ENCODE results near the gene PARP4.

Gene PARP4

DNA sequence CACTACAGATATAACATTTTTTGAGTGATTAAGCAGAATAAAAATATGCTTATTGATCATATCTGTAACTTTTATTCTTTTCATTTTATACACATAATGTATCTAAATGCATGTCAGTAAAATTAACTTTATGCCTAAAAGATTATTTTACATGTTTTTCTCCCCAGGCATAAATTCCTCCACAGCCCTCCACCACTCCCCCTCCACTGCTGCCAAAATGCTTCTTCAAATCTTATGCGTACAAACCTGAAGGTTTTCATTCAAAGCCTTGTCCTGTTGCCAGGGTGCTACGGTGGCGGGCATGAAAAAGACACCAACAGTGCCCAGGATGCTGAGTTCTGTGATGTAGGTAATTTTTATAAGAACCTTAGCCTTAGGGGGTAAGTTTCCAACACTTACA, 52.9 kb downstream of the PARP4 start:
- ATAC-seq, result no peak
- TF ChIP-seq PPARA (CRISPR knock-in tag; IDR thresholded peaks at IDR 0.05; ENCODE audit: borderline replicate concordance) (no peak), ZNF8 (CRISPR knock-in tag; IDR thresholded peaks at IDR 0.05) (no peak), ZFP3 (CRISPR knock-in tag; IDR thresholded peaks at IDR 0.05) (no peak), SNAI2 (CRISPR knock-in tag; IDR thresholded peaks at IDR 0.05) (no peak), BACH2 (CRISPR knock-in tag; IDR thresholded peaks at IDR 0.05; ENCODE audit: borderline replicate concordance) (no peak), ZFP30 (CRISPR knock-in tag; IDR thresholded peaks at IDR 0.05) (no peak), GLIS3 (CRISPR knock-in tag; IDR thresholded peaks at IDR 0.05) (no peak)
- TF ChIP-seq, protein P1, sequence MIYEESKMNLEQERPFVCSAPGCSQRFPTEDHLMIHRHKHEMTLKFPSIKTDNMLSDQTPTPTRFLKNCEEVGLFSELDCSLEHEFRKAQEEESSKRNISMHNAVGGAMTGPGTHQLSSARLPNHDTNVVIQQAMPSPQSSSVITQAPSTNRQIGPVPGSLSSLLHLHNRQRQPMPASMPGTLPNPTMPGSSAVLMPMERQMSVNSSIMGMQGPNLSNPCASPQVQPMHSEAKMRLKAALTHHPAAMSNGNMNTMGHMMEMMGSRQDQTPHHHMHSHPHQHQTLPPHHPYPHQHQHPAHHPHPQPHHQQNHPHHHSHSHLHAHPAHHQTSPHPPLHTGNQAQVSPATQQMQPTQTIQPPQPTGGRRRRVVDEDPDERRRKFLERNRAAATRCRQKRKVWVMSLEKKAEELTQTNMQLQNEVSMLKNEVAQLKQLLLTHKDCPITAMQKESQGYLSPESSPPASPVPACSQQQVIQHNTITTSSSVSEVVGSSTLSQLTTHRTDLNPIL (CRISPR knock-in tag; IDR thresholded peaks at IDR 0.05; ENCODE audit: low read depth), result no peak

DNA sequence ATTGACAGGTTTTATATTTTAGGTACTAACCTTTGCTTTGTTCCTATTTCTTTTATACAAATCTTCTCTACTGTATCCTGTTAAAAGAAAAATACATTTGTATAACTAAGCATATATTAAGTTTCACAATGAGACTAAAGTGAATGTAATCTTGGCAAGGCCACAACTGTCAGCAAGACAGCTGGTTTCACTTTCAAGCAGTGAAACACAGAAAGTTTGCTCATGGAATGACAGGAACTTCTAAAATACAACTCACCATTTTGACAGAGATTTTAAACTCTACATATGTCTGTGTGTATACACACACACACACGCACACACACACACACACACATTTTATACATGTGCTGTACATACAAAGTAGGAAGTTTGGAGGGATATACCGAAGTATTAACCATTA, 53.3 kb downstream of the PARP4 start:
- TF ChIP-seq, protein P2, sequence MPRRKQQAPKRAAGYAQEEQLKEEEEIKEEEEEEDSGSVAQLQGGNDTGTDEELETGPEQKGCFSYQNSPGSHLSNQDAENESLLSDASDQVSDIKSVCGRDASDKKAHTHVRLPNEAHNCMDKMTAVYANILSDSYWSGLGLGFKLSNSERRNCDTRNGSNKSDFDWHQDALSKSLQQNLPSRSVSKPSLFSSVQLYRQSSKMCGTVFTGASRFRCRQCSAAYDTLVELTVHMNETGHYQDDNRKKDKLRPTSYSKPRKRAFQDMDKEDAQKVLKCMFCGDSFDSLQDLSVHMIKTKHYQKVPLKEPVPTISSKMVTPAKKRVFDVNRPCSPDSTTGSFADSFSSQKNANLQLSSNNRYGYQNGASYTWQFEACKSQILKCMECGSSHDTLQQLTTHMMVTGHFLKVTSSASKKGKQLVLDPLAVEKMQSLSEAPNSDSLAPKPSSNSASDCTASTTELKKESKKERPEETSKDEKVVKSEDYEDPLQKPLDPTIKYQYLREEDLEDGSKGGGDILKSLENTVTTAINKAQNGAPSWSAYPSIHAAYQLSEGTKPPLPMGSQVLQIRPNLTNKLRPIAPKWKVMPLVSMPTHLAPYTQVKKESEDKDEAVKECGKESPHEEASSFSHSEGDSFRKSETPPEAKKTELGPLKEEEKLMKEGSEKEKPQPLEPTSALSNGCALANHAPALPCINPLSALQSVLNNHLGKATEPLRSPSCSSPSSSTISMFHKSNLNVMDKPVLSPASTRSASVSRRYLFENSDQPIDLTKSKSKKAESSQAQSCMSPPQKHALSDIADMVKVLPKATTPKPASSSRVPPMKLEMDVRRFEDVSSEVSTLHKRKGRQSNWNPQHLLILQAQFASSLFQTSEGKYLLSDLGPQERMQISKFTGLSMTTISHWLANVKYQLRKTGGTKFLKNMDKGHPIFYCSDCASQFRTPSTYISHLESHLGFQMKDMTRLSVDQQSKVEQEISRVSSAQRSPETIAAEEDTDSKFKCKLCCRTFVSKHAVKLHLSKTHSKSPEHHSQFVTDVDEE (CRISPR knock-in tag; IDR thresholded peaks at IDR 0.05), result no peak
- TF ChIP-seq ZFP3 (CRISPR knock-in tag; IDR thresholded peaks at IDR 0.05) (no peak), CSDC2 (CRISPR knock-in tag; IDR thresholded peaks at IDR 0.05) (no peak), ZFP30 (CRISPR knock-in tag; IDR thresholded peaks at IDR 0.05) (no peak)
- TF ChIP-seq, protein P3, sequence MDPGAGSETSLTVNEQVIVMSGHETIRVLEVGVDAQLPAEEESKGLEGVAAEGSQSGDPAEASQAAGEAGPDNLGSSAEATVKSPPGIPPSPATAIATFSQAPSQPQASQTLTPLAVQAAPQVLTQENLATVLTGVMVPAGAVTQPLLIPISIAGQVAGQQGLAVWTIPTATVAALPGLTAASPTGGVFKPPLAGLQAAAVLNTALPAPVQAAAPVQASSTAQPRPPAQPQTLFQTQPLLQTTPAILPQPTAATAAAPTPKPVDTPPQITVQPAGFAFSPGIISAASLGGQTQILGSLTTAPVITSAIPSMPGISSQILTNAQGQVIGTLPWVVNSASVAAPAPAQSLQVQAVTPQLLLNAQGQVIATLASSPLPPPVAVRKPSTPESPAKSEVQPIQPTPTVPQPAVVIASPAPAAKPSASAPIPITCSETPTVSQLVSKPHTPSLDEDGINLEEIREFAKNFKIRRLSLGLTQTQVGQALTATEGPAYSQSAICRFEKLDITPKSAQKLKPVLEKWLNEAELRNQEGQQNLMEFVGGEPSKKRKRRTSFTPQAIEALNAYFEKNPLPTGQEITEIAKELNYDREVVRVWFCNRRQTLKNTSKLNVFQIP (CRISPR knock-in tag; IDR thresholded peaks at IDR 0.05; ENCODE audit: borderline replicate concordance, low read depth), result no peak
- peak; percentile 76 for ATAC-seq

DNA sequence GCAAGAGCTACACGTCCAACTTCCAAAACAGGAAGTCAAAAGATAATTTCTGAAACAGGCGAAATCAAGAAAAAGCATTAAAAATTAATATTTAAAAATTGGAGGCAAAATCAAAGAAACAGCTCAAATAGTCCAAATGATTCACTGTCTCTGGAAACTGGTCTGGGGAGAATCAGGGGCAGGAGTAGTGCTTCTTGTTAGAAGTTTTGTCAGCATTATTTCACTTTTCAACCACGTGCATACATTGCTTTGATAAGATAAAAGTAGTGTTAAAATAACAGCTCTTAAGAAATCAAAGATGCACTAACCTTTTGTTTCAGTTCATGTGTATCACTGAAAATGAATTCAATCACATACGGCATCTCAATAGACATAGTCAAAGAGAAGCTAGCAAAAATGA, 53.8 kb downstream of the PARP4 start:
- ATAC-seq, result no peak

DNA sequence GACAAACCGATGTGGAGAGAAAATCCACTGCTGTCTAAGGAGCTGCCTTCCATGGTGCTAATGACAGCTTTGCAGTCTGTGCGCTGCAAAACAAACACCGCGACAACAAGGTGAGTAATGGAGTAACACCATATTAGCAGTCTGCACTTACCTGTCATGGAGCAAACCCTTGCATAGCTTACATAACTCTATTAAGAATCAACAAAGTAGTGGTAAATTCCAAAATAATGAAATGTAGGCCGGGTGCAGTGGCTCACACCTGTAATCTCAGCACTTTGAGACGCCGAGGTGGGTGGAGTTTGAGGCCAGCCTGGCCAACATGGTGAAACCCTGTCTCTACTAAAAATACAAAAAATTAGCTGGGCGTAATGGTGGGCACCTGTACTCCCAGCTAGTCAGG, 56.2 kb downstream of the PARP4 start:
- ATAC-seq, result no peak
- TF ChIP-seq ZNF565 (CRISPR knock-in tag; conservative IDR thresholded peaks at IDR 0.05; ENCODE audit: low read depth) (no peak), ESRRG (CRISPR knock-in tag; IDR thresholded peaks at IDR 0.05) (no peak)
- TF ChIP-seq, protein P1 (CRISPR knock-in tag; IDR thresholded peaks at IDR 0.05; ENCODE audit: low read depth), result no peak

More for the DNA sequence above, 53.8 kb downstream of the PARP4 start:
- TF ChIP-seq, protein P2 (CRISPR knock-in tag; IDR thresholded peaks at IDR 0.05), result no peak
- 0 out of 2 replicates have a peak, but pooled peaks have one; percentile 28 for TF ChIP-seq ZFP30 (CRISPR knock-in tag; IDR thresholded peaks at IDR 0.05)

DNA sequence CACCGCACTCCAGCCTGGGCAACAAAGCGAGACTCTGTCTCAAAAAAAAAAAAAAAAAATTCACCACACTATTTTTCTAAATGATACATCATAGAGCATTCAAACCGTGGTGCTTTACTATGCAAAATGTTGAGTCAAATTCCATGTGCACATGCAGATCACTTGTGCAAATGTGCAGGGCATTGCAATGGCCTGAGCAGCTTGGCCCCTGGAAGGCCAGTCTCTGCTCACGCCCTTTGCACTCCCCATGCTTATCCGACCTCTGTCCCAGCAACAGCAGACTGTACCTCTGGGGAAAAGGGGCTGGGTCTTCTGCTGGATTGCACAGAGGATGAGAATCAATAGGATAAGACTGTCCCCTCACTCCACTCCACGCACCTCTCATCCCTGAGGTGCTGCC, 58.5 kb downstream of the PARP4 start:
- no peak for ATAC-seq
- TF ChIP-seq, protein P4, sequence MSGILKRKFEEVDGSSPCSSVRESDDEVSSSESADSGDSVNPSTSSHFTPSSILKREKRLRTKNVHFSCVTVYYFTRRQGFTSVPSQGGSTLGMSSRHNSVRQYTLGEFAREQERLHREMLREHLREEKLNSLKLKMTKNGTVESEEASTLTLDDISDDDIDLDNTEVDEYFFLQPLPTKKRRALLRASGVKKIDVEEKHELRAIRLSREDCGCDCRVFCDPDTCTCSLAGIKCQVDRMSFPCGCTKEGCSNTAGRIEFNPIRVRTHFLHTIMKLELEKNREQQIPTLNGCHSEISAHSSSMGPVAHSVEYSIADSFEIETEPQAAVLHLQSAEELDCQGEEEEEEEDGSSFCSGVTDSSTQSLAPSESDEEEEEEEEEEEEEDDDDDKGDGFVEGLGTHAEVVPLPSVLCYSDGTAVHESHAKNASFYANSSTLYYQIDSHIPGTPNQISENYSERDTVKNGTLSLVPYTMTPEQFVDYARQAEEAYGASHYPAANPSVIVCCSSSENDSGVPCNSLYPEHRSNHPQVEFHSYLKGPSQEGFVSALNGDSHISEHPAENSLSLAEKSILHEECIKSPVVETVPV (CRISPR knock-in tag; IDR thresholded peaks at IDR 0.05), result no peak
- TF ChIP-seq CSDC2 (CRISPR knock-in tag; IDR thresholded peaks at IDR 0.05), result no peak
- TF ChIP-seq ZC3H10 (CRISPR knock-in tag; IDR thresholded peaks at IDR 0.05), result no peak
- no peak for TF ChIP-seq GLIS3 (CRISPR knock-in tag; IDR thresholded peaks at IDR 0.05)
- no peak for TF ChIP-seq RARB (CRISPR knock-in tag; IDR thresholded peaks at IDR 0.05)
- TF ChIP-seq, protein P3 (CRISPR knock-in tag; IDR thresholded peaks at IDR 0.05; ENCODE audit: borderline replicate concordance, low read depth), result no peak
- TF ChIP-seq, protein P1 (CRISPR knock-in tag; IDR thresholded peaks at IDR 0.05; ENCODE audit: low read depth), result no peak
- TF ChIP-seq ZNF8 (CRISPR knock-in tag; IDR thresholded peaks at IDR 0.05), result no peak
- TF ChIP-seq ISL1 (CRISPR knock-in tag; IDR thresholded peaks at IDR 0.05), result no peak
- no peak for TF ChIP-seq ZFP30 (CRISPR knock-in tag; IDR thresholded peaks at IDR 0.05)
- TF ChIP-seq ZNF565 (CRISPR knock-in tag; conservative IDR thresholded peaks at IDR 0.05; ENCODE audit: low read depth), result no peak
- TF ChIP-seq OSR1 (CRISPR knock-in tag; IDR thresholded peaks at IDR 0.05), result no peak
- TF ChIP-seq TCF4 (CRISPR knock-in tag; IDR thresholded peaks at IDR 0.05; ENCODE audit: borderline replicate concordance), result no peak
